HEK293 (cell line): ENCODE results near the gene PDLIM4.

Experiments used
- CTCF ChIA-PET: fragments of 350-600 bp; formaldehyde crosslinking; extraction: SDS; loops from one replicate; lab custom pipeline; 2021; ENCODE audit warnings: antibody characterized with exemption; lab: Yijun Ruan, JAX
- POLR2A ChIA-PET: fragments of 300-600 bp; formaldehyde crosslinking; extraction: SDS; loops from one replicate; lab custom pipeline; 2020; ENCODE audit warnings: antibody characterized with exemption, inconsistent platforms; lab: Yijun Ruan, JAX
- H3K27ac ChIP-seq: fragments of 200-500 bp; sonication (Bioruptor generic); 2 replicates; pipeline ENCODE4 v1.5.1; 2014; ENCODE audit warnings: low read depth, low read length, control low read depth, inconsistent platforms; ENCODE audit errors: extremely low read depth
- H3K36me3 ChIP-seq, 2 experiments: fragments of 200-500 bp in 1 of 2; sonication (Bioruptor generic) in 1 of 2; 1 replicate in 1 of 2; 2 replicates in 1 of 2; pipeline ENCODE4 v1.5.1; 2014 to 2017; ENCODE audit warnings: inconsistent platforms in 2 of 2, low read length in 2 of 2; ENCODE audit not compliant: control insufficient read depth in 2 of 2, insufficient read depth in 1 of 2
- H3K4me1 ChIP-seq: fragments of 200-500 bp; sonication (Bioruptor generic); 2 replicates; pipeline ENCODE4 v1.5.1; 2014; ENCODE audit warnings: mild to moderate bottlenecking, low read length, inconsistent platforms; ENCODE audit not compliant: control insufficient read depth, insufficient read depth
- H3K4me3 ChIP-seq: 2 replicates; pipeline ENCODE4 v1.5.1; 2011; ENCODE audit warnings: low read depth, mild to moderate bottlenecking, control low read depth, low read length, moderate library complexity
- H3K9me3 ChIP-seq: fragments of 200-500 bp; sonication (Bioruptor generic); 2 replicates; pipeline ENCODE4 v1.5.1; 2014; ENCODE audit warnings: low read depth, low read length, inconsistent platforms; ENCODE audit not compliant: control insufficient read depth, insufficient read depth
- KLF16 ChIP-seq: fragments of 450-650 bp; formaldehyde crosslinking; IDR thresholded peaks from 2 replicates; pipeline ENCODE4 v1.5.1; 2017; ENCODE audit warnings: missing biosample characterization, missing genetic modification characterization
- KLF8 ChIP-seq: fragments of 450-650 bp; formaldehyde crosslinking; IDR thresholded peaks from 2 replicates; pipeline ENCODE4 v1.5.1; 2016; ENCODE audit warnings: missing biosample characterization, missing genetic modification characterization
- SP3 ChIP-seq: fragments of 450-650 bp; formaldehyde crosslinking; IDR thresholded peaks from 2 replicates; pipeline ENCODE4 v1.5.1; 2016; ENCODE audit warnings: missing biosample characterization, missing genetic modification characterization
- ZBTB7A ChIP-seq: fragments of 450-650 bp; formaldehyde crosslinking; IDR thresholded peaks from 2 replicates; pipeline ENCODE4 v1.5.1; 2016; ENCODE audit warnings: low read depth, missing biosample characterization, missing genetic modification characterization
- ZNF174 ChIP-seq: fragments of 450-650 bp; formaldehyde crosslinking; IDR thresholded peaks from 2 replicates; pipeline ENCODE4 v1.5.0; 2017; ENCODE audit warnings: missing biosample characterization, mild to moderate bottlenecking, missing genetic modification characterization
- ZNF350 ChIP-seq: fragments of 450-650 bp; formaldehyde crosslinking; IDR thresholded peaks from 2 replicates; pipeline ENCODE4 v1.5.0; 2017; ENCODE audit warnings: missing biosample characterization, mild to moderate bottlenecking, missing genetic modification characterization
- ZNF501 ChIP-seq: fragments of 450-650 bp; formaldehyde crosslinking; IDR thresholded peaks from 2 replicates; pipeline ENCODE4 v1.5.1; 2016; ENCODE audit warnings: missing biosample characterization, missing genetic modification characterization
- ZNF521 ChIP-seq: fragments of 450-650 bp; formaldehyde crosslinking; IDR thresholded peaks from 2 replicates; pipeline ENCODE4 v1.5.1; 2017; ENCODE audit warnings: missing biosample characterization, mild to moderate bottlenecking, missing genetic modification characterization
- ZNF621 ChIP-seq: fragments of 450-650 bp; formaldehyde crosslinking; IDR thresholded peaks from 2 replicates; pipeline ENCODE4 v1.5.1; 2017; ENCODE audit warnings: missing biosample characterization, missing genetic modification characterization
- ZNF701 ChIP-seq: fragments of 450-650 bp; formaldehyde crosslinking; IDR thresholded peaks from 2 replicates; pipeline ENCODE4 v1.5.1; 2016; ENCODE audit warnings: missing biosample characterization, missing genetic modification characterization
- ZNF747 ChIP-seq: fragments of 450-650 bp; formaldehyde crosslinking; IDR thresholded peaks from 2 replicates; pipeline ENCODE4 v1.5.1; 2016; ENCODE audit warnings: missing biosample characterization, missing genetic modification characterization
- ZNF776 ChIP-seq: fragments of 450-650 bp; formaldehyde crosslinking; IDR thresholded peaks from 2 replicates; pipeline ENCODE4 v1.5.0; 2017; ENCODE audit warnings: missing biosample characterization, missing genetic modification characterization, borderline replicate concordance
- ZNF843 ChIP-seq: fragments of 450-650 bp; formaldehyde crosslinking; IDR thresholded peaks from 2 replicates; pipeline ENCODE4 v1.5.1; 2016; ENCODE audit warnings: missing biosample characterization, missing genetic modification characterization
- ZSCAN16 ChIP-seq: fragments of 450-650 bp; formaldehyde crosslinking; IDR thresholded peaks from 2 replicates; pipeline ENCODE4 v1.5.1; 2016; ENCODE audit warnings: missing biosample characterization, missing genetic modification characterization
- ZXDB ChIP-seq: fragments of 450-650 bp; formaldehyde crosslinking; IDR thresholded peaks from 2 replicates; pipeline ENCODE4 v1.5.1; 2016; ENCODE audit warnings: missing biosample characterization, missing genetic modification characterization
- TF ChIP-seq, protein P1 (sequence below): fragments of 450-650 bp; formaldehyde crosslinking; IDR thresholded peaks from 2 replicates; pipeline ENCODE4 v1.5.1; 2016; ENCODE audit warnings: missing biosample characterization, missing genetic modification characterization
- TF ChIP-seq, protein P2 (sequence below): fragments of 450-650 bp; formaldehyde crosslinking; IDR thresholded peaks from 2 replicates; pipeline ENCODE4 v1.5.1; 2017; ENCODE audit warnings: missing biosample characterization, missing genetic modification characterization
- TF ChIP-seq, protein P3 (sequence below): fragments of 450-650 bp; IDR thresholded peaks from 2 replicates; pipeline ENCODE4 v1.5.1; 2018; ENCODE audit warnings: missing biosample characterization, mild to moderate bottlenecking, missing genetic modification characterization
- TF ChIP-seq, protein P4 (sequence below): fragments of 450-650 bp; formaldehyde crosslinking; IDR thresholded peaks from 2 replicates; pipeline ENCODE4 v1.5.1; 2017; ENCODE audit warnings: missing biosample characterization, missing genetic modification characterization

The PDLIM4 gene

DNA sequence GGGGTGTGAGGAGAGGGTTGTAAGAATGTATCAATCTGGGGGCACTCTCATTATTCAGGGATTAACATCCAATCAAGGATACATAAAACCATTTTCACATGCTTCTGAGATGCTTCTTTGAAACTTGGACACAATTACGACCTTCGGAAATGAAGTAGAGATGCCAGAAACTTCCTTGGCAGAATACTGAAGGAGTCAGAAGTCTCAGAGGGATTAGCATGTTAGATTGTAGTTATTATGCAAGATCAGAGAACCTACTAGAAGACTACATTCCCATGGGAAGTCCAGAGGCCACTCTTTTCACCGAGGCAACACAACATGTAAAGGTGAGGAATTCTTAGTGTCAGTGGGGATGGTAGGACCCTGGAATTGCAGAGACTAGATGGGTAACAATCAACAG, 31.6 kb downstream of the PDLIM4 start:
- Histone ChIP-seq H3K4me1 (peaks cover 4% of the 10 kb centered on the region; the same call in 1 of the 2 replicates), H3K4me3 (no peak overlapping the region), H3K36me3 (no peaks in the 10 kb centered on the region), H3K9me3 (no peaks in the 10 kb centered on the region), H3K27ac (no peak overlapping the region)
- TF ChIP-seq ZNF174 (tag by site-specific recombination) (no peak), SP3 (tag by site-specific recombination) (no peak), ZNF701 (tag by site-specific recombination) (no peak), KLF8 (no peak), ZNF747 (tag by site-specific recombination) (no peak), ZNF350 (tag by site-specific recombination) (no peak), ZNF843 (no peak), KLF16 (tag by site-specific recombination) (no peak), ZSCAN16 (tag by site-specific recombination) (no peak), ZXDB (no peak), ZBTB7A (no peak), ZNF521 (tag by site-specific recombination) (no peak), ZNF776 (tag by site-specific recombination) (no peak), ZNF501 (tag by site-specific recombination) (no peak)
- TF ChIP-seq, protein P1, sequence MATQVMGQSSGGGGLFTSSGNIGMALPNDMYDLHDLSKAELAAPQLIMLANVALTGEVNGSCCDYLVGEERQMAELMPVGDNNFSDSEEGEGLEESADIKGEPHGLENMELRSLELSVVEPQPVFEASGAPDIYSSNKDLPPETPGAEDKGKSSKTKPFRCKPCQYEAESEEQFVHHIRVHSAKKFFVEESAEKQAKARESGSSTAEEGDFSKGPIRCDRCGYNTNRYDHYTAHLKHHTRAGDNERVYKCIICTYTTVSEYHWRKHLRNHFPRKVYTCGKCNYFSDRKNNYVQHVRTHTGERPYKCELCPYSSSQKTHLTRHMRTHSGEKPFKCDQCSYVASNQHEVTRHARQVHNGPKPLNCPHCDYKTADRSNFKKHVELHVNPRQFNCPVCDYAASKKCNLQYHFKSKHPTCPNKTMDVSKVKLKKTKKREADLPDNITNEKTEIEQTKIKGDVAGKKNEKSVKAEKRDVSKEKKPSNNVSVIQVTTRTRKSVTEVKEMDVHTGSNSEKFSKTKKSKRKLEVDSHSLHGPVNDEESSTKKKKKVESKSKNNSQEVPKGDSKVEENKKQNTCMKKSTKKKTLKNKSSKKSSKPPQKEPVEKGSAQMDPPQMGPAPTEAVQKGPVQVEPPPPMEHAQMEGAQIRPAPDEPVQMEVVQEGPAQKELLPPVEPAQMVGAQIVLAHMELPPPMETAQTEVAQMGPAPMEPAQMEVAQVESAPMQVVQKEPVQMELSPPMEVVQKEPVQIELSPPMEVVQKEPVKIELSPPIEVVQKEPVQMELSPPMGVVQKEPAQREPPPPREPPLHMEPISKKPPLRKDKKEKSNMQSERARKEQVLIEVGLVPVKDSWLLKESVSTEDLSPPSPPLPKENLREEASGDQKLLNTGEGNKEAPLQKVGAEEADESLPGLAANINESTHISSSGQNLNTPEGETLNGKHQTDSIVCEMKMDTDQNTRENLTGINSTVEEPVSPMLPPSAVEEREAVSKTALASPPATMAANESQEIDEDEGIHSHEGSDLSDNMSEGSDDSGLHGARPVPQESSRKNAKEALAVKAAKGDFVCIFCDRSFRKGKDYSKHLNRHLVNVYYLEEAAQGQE (tag by site-specific recombination) = no peak
- TF ChIP-seq, protein P2, sequence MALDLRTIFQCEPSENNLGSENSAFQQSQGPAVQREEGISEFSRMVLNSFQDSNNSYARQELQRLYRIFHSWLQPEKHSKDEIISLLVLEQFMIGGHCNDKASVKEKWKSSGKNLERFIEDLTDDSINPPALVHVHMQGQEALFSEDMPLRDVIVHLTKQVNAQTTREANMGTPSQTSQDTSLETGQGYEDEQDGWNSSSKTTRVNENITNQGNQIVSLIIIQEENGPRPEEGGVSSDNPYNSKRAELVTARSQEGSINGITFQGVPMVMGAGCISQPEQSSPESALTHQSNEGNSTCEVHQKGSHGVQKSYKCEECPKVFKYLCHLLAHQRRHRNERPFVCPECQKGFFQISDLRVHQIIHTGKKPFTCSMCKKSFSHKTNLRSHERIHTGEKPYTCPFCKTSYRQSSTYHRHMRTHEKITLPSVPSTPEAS (tag by site-specific recombination) = no peak
- TF ChIP-seq, protein P3, sequence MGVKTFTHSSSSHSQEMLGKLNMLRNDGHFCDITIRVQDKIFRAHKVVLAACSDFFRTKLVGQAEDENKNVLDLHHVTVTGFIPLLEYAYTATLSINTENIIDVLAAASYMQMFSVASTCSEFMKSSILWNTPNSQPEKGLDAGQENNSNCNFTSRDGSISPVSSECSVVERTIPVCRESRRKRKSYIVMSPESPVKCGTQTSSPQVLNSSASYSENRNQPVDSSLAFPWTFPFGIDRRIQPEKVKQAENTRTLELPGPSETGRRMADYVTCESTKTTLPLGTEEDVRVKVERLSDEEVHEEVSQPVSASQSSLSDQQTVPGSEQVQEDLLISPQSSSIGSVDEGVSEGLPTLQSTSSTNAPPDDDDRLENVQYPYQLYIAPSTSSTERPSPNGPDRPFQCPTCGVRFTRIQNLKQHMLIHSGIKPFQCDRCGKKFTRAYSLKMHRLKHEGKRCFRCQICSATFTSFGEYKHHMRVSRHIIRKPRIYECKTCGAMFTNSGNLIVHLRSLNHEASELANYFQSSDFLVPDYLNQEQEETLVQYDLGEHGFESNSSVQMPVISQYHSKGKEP (tag by site-specific recombination) = no peak
- TF ChIP-seq, protein P4, sequence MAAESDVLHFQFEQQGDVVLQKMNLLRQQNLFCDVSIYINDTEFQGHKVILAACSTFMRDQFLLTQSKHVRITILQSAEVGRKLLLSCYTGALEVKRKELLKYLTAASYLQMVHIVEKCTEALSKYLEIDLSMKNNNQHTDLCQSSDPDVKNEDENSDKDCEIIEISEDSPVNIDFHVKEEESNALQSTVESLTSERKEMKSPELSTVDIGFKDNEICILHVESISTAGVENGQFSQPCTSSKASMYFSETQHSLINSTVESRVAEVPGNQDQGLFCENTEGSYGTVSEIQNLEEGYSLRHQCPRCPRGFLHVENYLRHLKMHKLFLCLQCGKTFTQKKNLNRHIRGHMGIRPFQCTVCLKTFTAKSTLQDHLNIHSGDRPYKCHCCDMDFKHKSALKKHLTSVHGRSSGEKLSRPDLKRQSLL (tag by site-specific recombination) = no peak
- ChIA-PET POLR2A (no interaction called here), CTCF (no interaction called here)

DNA sequence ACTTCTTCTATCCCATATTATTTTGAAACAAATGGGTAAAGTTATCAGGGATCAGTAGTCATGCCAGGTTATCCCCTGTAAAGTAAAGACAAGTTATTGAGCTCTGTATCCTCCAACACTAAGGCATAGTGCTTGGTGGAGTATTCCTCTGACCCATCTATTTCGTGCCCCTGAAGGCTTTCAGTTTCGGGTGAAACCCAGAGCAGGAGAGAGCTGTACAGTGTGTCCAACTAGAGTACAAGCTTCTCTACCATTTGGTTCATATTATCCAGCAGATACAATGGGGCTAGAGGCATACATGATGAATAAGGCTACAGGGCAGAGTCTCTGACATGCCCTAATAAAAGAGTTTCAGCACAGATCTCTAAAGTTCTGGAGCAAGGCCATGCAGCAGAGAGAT, 33.5 kb downstream of the PDLIM4 start:
- Histone ChIP-seq H3K4me1 (peaks cover 4% of the 10 kb centered on the region; the same call in 1 of the 2 replicates), H3K9me3 (no peaks in the 10 kb centered on the region), H3K27ac (no peak overlapping the region), H3K4me3 (no peak overlapping the region), H3K36me3 (no peaks in the 10 kb centered on the region)
- no peak for TF ChIP-seq ZNF621
- ChIA-PET CTCF (interaction anchor here (0.5 to 0.7 kb wide), 3 partner anchors 10 to 42 kb away, joined by 3 to 7 read pairs (median 4); no protein-coding TSS in a partner anchor), POLR2A (interaction anchor here (0.6 kb wide), 1 partner anchor 546 kb away, joined by 3 read pairs; no protein-coding TSS in a partner anchor)
